ENCODE measurements around the gene TSNAXIP1.

Gene TSNAXIP1

GRCh38 chr16:67807148-67807682 lies 526 bp downstream of the TSNAXIP1 start:
- in situ Hi-C loops (cut with HindIII; ENCODE audit: low sequenced_read_pairs) = no loop called here
- DNase-seq (ENCODE audit: low read depth) = no peak
- H3K4me3 ChIP-seq (ENCODE audit: low read depth, low read length) = peak overlapping the region; percentile 97
- TF ChIP-seq CTCF (IDR thresholded peaks at IDR 0.05; ENCODE audit: low read depth, low read length, missing control alignments) = peak; percentile 18

DNA sequence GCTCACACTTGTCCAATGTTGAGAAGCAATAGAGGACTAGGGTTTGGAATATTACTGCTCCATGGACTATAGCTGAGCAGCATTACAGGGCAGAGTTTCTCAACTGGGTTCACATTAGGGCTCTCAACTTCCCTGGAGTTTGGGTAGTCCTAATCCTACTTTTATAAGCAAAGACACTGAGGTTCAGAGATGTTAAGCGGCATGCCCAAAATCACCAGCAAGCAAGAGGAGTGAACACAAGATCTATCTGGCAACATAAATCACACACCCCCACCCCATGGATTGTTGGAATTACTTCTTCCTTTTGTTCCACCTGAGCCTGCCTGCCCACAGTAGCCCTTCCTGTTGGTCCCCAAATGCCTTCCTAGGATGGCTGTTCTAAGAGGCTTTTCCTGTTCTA lies 5.2 kb downstream of the TSNAXIP1 start:
- H3K4me3 ChIP-seq (ENCODE audit: low read depth, low read length) = no peak overlapping the region
- in situ Hi-C loops (cut with HindIII; ENCODE audit: low sequenced_read_pairs) = no loop called here
- DNase-seq (ENCODE audit: low read depth) = no peak
- TF ChIP-seq CTCF (IDR thresholded peaks at IDR 0.05; ENCODE audit: low read depth, low read length, missing control alignments) = no peak

DNA sequence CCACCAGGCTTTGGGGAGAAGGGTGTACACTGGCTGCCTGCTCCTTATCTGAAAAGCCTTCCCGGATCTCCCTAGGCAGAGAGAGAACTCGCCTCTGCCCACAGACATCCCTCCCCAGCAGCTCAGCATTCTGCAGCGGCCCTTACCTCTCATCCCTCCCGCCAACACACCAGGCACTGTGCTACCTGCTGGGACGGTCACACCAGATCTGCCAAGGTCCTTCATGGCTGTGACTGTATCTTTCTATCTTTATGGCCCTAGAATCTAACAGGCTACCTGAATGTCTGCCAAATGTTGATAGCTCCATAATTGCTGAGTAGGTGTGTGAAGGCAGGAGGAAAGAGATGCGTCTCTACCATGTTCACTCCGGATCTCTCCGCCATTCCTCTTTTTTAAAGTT lies 7.9 kb downstream of the TSNAXIP1 start:
- DNase-seq (ENCODE audit: low read depth) = no peak
- in situ Hi-C loops (cut with HindIII; ENCODE audit: low sequenced_read_pairs) = no loop called here
- no peak overlapping the region for H3K4me3 ChIP-seq (ENCODE audit: low read depth, low read length)
- no peak for TF ChIP-seq CTCF (IDR thresholded peaks at IDR 0.05; ENCODE audit: low read depth, low read length, missing control alignments)

DNA sequence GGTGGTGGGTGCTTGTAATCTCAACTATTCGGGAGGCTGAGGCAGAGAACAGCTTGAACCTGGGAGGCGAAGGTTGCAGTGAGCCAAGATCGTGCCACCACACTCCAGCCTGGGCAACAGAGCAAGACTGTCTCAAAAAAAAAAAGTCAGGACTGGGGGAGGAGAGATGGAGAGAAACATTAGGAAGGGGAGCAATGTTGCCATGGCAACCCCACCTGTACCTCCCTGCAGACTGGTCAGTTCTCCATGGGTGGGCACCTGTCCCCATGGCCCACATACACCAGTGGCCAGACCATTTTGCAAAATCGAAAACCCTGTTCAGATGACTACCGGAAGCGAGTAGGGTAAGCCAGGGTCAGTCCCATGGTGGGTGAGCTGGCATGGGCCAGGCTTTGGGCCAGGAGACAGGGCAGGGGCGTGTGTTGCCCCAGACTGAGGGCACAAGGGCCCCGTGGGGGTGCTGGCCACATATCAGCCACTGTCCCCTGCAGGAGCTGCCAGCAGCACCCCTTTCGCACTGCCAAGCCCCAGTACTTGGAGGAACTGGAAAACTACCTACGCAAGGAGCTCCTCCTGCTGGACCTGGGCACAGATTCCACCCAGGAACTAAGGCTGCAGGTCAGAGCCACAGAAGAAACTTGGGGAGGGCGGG lies 14.0 kb downstream of the TSNAXIP1 start:
- in situ Hi-C loops (cut with HindIII; ENCODE audit: low sequenced_read_pairs) = loop anchor here (5.0 kb wide), 3 partner anchors 42 to 103 kb away; partner anchors contain the start of gene GFOD2
- no peak overlapping the region for H3K4me3 ChIP-seq (ENCODE audit: low read depth, low read length)
- no peak for DNase-seq (ENCODE audit: low read depth)
- TF ChIP-seq CTCF (IDR thresholded peaks at IDR 0.05; ENCODE audit: low read depth, low read length, missing control alignments) = no peak

DNA sequence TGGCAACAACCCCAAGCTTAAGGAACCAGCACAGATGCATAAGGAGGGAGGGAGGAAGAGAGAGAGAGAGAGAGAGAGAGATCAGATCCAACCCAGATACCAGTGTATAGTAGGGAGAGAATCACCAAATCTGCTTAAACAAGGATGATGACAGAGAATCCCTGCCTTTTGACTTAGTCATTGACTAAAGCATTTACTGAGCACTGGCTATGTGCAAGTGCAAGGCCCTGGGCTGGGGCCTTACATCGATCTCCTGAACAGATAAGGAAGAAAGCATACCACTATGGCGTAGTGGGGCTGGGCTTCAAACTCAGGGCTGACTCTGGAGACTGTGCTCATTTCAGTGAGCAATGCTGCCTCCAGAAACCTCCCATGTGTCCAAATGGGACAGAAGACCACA lies 15.8 kb downstream of the TSNAXIP1 start:
- no peak for DNase-seq (ENCODE audit: low read depth)
- in situ Hi-C loops (cut with HindIII; ENCODE audit: low sequenced_read_pairs) = loop anchor here (5.0 kb wide), 3 partner anchors 40 to 105 kb away; partner anchors contain the start of gene GFOD2
- no peak overlapping the region for H3K4me3 ChIP-seq (ENCODE audit: low read depth, low read length)
- TF ChIP-seq CTCF (IDR thresholded peaks at IDR 0.05; ENCODE audit: low read depth, low read length, missing control alignments) = no peak

- no peak for DNase-seq (ENCODE audit: low read depth)
- in situ Hi-C loops (cut with HindIII; ENCODE audit: low sequenced_read_pairs) = no loop called here
- H3K4me3 ChIP-seq (ENCODE audit: low read depth, low read length) = no peak overlapping the region
- no peak for TF ChIP-seq CTCF (IDR thresholded peaks at IDR 0.05; ENCODE audit: low read depth, low read length, missing control alignments)
These were observed 18.4 kb downstream of the TSNAXIP1 start for GRCh38 chr16:67825119-67825518.
